ENCODE results near the gene SWAP70.
"Not testable (repeated sequence)": the region's sequence is repeated elsewhere in the genome, so short reads cannot be mapped to it uniquely, and the experiment has no call there.

Gene SWAP70

DNA sequence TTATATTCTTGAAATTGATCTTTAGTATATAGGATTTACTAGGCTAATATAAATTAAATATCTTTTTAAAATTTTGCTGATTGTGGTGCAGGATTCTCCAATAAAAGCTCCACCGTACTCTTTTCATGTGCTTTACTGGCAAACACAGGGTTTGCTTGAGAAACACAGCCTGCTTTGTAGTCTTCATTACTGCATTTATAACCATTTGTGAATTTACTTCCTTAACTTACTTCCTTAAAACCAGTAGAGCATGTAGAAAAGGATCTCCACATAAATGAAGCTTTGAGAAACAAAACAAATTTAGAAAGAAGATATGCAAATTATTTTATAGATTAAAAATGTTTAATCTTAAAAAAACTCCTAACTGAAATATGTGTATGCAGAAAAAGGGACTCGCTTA lies 28.8 kb downstream of the SWAP70 start:
- ChIA-PET CTCF (no interaction called here), POLR2A (no interaction called here)
- no peak for TF ChIP-seq FOXA1 (IDR thresholded peaks at IDR 0.05)
- TF ChIP-seq ELF4 (IDR thresholded peaks at IDR 0.05): no peak
- no peak for TF ChIP-seq NFRKB (IDR thresholded peaks at IDR 0.05)
- no peak for TF ChIP-seq FOXM1 (IDR thresholded peaks at IDR 0.05; ENCODE audit: borderline replicate concordance)
- no peak for TF ChIP-seq PKNOX1 (IDR thresholded peaks at IDR 0.05)
- no peak for TF ChIP-seq L3MBTL2 (conservative IDR thresholded peaks at IDR 0.05)
- no peak for TF ChIP-seq SUZ12 (IDR thresholded peaks at IDR 0.05)
- no peak for TF ChIP-seq LEF1 (IDR thresholded peaks at IDR 0.05; ENCODE audit: borderline replicate concordance)
- no peak for TF ChIP-seq BHLHE40 (IDR thresholded peaks at IDR 0.05; ENCODE audit: borderline replicate concordance)
- no peak for TF ChIP-seq ZNF384 (IDR thresholded peaks at IDR 0.05)
- TF ChIP-seq TARDBP (IDR thresholded peaks at IDR 0.05): no peak
- TF ChIP-seq SP1 (IDR thresholded peaks at IDR 0.05): no peak
- TF ChIP-seq HDGF (IDR thresholded peaks at IDR 0.05; ENCODE audit: borderline replicate concordance): no peak
- TF ChIP-seq ARNT (IDR thresholded peaks at IDR 0.05): no peak
- no peak for TF ChIP-seq FOXK2 (IDR thresholded peaks at IDR 0.05)
- no peak for TF ChIP-seq CTBP1 (IDR thresholded peaks at IDR 0.05; ENCODE audit: borderline replicate concordance)
- DNase-seq (ENCODE audit: extremely low spot score): no peak

DNA sequence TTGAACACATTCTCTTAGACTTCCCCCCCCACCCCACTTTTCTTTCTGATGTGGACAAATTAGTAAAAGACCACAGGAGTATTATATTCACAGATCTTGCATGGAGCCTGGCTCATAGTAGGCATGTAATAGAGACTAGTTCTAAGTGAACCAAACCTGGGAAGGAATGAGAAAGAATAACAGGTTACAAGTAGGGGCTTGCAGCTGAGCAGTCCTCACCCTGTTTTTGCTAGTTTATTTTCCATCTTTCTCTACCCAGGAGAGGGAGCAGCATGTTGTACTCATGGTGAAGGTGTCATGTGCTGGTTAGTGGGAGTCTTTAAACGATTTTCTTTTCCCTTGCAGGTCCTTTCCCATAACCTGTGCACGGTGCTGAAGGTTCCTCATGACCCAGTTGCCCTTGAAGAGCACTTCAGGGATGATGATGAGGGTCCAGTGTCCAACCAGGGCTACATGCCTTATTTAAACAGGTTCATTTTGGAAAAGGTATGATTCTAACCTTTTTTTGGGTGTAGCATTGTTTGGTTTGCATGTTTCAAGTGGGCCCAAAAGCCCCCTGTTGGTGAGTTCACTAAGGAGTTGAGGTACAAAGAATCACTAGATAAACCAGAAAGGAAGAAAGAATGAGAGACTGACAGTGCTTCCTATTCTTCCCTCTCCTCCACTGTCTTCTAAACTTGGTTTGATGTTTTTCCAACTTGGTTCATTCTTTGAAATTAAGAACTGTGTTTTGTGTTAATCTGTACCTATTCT lies 30.1 kb downstream of the SWAP70 start:
- CTCF ChIA-PET: no interaction called here
- POLR2A ChIA-PET: no interaction called here
- no peak for DNase-seq (ENCODE audit: extremely low spot score)
- no peak for TF ChIP-seq NFRKB (IDR thresholded peaks at IDR 0.05)
- no peak for TF ChIP-seq L3MBTL2 (conservative IDR thresholded peaks at IDR 0.05)
- no peak for TF ChIP-seq ELF4 (IDR thresholded peaks at IDR 0.05)
- no peak for TF ChIP-seq ZNF384 (IDR thresholded peaks at IDR 0.05)
- no peak for TF ChIP-seq FOXK2 (IDR thresholded peaks at IDR 0.05)
- no peak for TF ChIP-seq FOXA1 (IDR thresholded peaks at IDR 0.05)
- TF ChIP-seq PKNOX1 (IDR thresholded peaks at IDR 0.05): no peak
- no peak for TF ChIP-seq CTBP1 (IDR thresholded peaks at IDR 0.05; ENCODE audit: borderline replicate concordance)
- TF ChIP-seq TARDBP (IDR thresholded peaks at IDR 0.05): no peak
- no peak for TF ChIP-seq LEF1 (IDR thresholded peaks at IDR 0.05; ENCODE audit: borderline replicate concordance)
- no peak for TF ChIP-seq ARNT (IDR thresholded peaks at IDR 0.05)
- no peak for TF ChIP-seq SUZ12 (IDR thresholded peaks at IDR 0.05)
- TF ChIP-seq BHLHE40 (IDR thresholded peaks at IDR 0.05; ENCODE audit: borderline replicate concordance): no peak
- no peak for TF ChIP-seq SP1 (IDR thresholded peaks at IDR 0.05)
- TF ChIP-seq FOXM1 (IDR thresholded peaks at IDR 0.05; ENCODE audit: borderline replicate concordance): no peak
- no peak for TF ChIP-seq HDGF (IDR thresholded peaks at IDR 0.05; ENCODE audit: borderline replicate concordance)

GRCh38 chr11:9695228-9695627 lies 31.4 kb downstream of the SWAP70 start:
- POLR2A ChIA-PET, CTCF ChIA-PET: not testable (repeated sequence)

DNA sequence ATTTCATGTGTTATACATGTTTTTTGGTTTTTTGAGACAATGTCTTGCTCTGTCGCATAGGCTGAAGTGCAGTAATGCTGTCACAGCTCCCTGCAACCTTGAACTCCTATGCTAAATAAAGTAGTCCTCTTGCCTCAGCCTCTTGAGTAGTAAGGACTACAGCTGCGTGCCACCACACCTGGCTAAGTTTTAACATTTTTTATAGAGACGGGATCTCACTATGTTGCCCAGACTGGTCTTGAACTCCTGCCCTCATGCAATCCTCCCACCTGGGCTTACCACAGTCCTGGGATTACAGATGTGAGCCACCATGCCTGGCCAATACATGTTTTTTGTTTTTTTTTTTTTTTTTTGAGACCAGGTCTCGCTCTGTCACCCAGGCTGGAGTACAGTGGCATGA lies 33.9 kb downstream of the SWAP70 start:
- TF ChIP-seq LEF1 (IDR thresholded peaks at IDR 0.05; ENCODE audit: borderline replicate concordance) (no peak), FOXA1 (IDR thresholded peaks at IDR 0.05) (no peak), FOXK2 (IDR thresholded peaks at IDR 0.05) (no peak), FOXM1 (IDR thresholded peaks at IDR 0.05; ENCODE audit: borderline replicate concordance) (no peak), ELF4 (IDR thresholded peaks at IDR 0.05) (no peak), ZNF384 (IDR thresholded peaks at IDR 0.05) (no peak), NFRKB (IDR thresholded peaks at IDR 0.05) (no peak), PKNOX1 (IDR thresholded peaks at IDR 0.05) (no peak), BHLHE40 (IDR thresholded peaks at IDR 0.05; ENCODE audit: borderline replicate concordance) (no peak), SP1 (IDR thresholded peaks at IDR 0.05) (no peak), HDGF (IDR thresholded peaks at IDR 0.05; ENCODE audit: borderline replicate concordance) (no peak), L3MBTL2 (conservative IDR thresholded peaks at IDR 0.05) (no peak), SUZ12 (IDR thresholded peaks at IDR 0.05) (no peak), ARNT (IDR thresholded peaks at IDR 0.05) (no peak), TARDBP (IDR thresholded peaks at IDR 0.05) (no peak), CTBP1 (IDR thresholded peaks at IDR 0.05; ENCODE audit: borderline replicate concordance) (no peak)
- ChIA-PET CTCF (no interaction called here), POLR2A (interaction anchor here (0.7 kb wide), 1 partner anchor 41 kb away, joined by 3 read pairs; no protein-coding TSS in a partner anchor)
- DNase-seq (ENCODE audit: extremely low spot score): no peak

More at GRCh38 chr11:9695228-9695627, 31.4 kb downstream of the SWAP70 start:
- DNase-seq (ENCODE audit: extremely low spot score): not testable (repeated sequence)

- no peak for DNase-seq (ENCODE audit: extremely low spot score)
- CTCF ChIA-PET: interaction anchor here (0.6 kb wide), 1 partner anchor 1244 kb away, joined by 7 read pairs; no protein-coding TSS in a partner anchor
- TF ChIP-seq LEF1 (IDR thresholded peaks at IDR 0.05; ENCODE audit: borderline replicate concordance): no peak
- no peak for TF ChIP-seq L3MBTL2 (conservative IDR thresholded peaks at IDR 0.05)
- no peak for TF ChIP-seq BHLHE40 (IDR thresholded peaks at IDR 0.05; ENCODE audit: borderline replicate concordance)
- POLR2A ChIA-PET: no interaction called here
These were observed 36.4 kb downstream of the SWAP70 start for GRCh38 chr11:9700105-9700801.

- DNase-seq (ENCODE audit: extremely low spot score): no peak
- no peak for TF ChIP-seq FOXK2 (IDR thresholded peaks at IDR 0.05)
- TF ChIP-seq ELF4 (IDR thresholded peaks at IDR 0.05): no peak
- no peak for TF ChIP-seq SP1 (IDR thresholded peaks at IDR 0.05)
- TF ChIP-seq CTBP1 (IDR thresholded peaks at IDR 0.05; ENCODE audit: borderline replicate concordance): no peak
- TF ChIP-seq BHLHE40 (IDR thresholded peaks at IDR 0.05; ENCODE audit: borderline replicate concordance): no peak
- TF ChIP-seq FOXA1 (IDR thresholded peaks at IDR 0.05): no peak
- TF ChIP-seq PKNOX1 (IDR thresholded peaks at IDR 0.05): no peak
- no peak for TF ChIP-seq L3MBTL2 (conservative IDR thresholded peaks at IDR 0.05)
- POLR2A ChIA-PET: no interaction called here
- CTCF ChIA-PET: no interaction called here
These were observed 37.9 kb downstream of the SWAP70 start for GRCh38 chr11:9701799-9702198.
